ENCODE results near the gene ENPP3.

Gene ENPP3

GRCh38 chr6:131655951-131656350 is 18.8 kb downstream of the ENPP3 start:
- H3K9ac ChIP-seq (ENCODE audit: low read depth in 1 of 2, low read length in 2 of 2) = no peak overlapping the region
- no peak overlapping the region for H3K27ac ChIP-seq (ENCODE audit: low read depth, low read length)
- H3K4me3 ChIP-seq (ENCODE audit: low read depth in 1 of 2, low read length in 2 of 2) = no peak overlapping the region
- H3K9me3 ChIP-seq (ENCODE audit: control insufficient read depth in 1 of 2, low read length in 2 of 2) = no peaks in the 10 kb centered on the region
- H3K36me3 ChIP-seq (ENCODE audit: control insufficient read depth in 1 of 2, insufficient read depth in 2 of 2, low read length in 2 of 2) = no peaks in the 10 kb centered on the region
- no peaks in the 10 kb centered on the region for H3K27me3 ChIP-seq (ENCODE audit: control insufficient read depth in 1 of 2, insufficient read depth in 2 of 2, low read length in 2 of 2)
- peaks cover 10 to 16% of the 10 kb centered on the region in 2 donors for H3K4me1 ChIP-seq (ENCODE audit: control insufficient read depth in 1 of 2, insufficient read depth in 2 of 2, low read length in 2 of 2)

GRCh38 chr6:131656667-131657066 is 19.6 kb downstream of the ENPP3 start:
- H3K4me1 ChIP-seq (ENCODE audit: control insufficient read depth in 1 of 2, insufficient read depth in 2 of 2, low read length in 2 of 2) = peaks cover 6 to 10% of the 10 kb centered on the region in 2 donors
- no peaks in the 10 kb centered on the region for H3K36me3 ChIP-seq (ENCODE audit: control insufficient read depth in 1 of 2, insufficient read depth in 2 of 2, low read length in 2 of 2)
- H3K9ac ChIP-seq (ENCODE audit: low read depth in 1 of 2, low read length in 2 of 2) = no peak overlapping the region
- H3K9me3 ChIP-seq (ENCODE audit: control insufficient read depth in 1 of 2, low read length in 2 of 2) = no peaks in the 10 kb centered on the region
- H3K27me3 ChIP-seq (ENCODE audit: control insufficient read depth in 1 of 2, insufficient read depth in 2 of 2, low read length in 2 of 2) = no peaks in the 10 kb centered on the region
- H3K27ac ChIP-seq (ENCODE audit: low read depth, low read length) = no peak overlapping the region
- H3K4me3 ChIP-seq (ENCODE audit: low read depth in 1 of 2, low read length in 2 of 2) = no peak overlapping the region

- Histone ChIP-seq H3K27ac (ENCODE audit: low read depth, low read length) (no peak overlapping the region), H3K4me3 (ENCODE audit: low read depth in 1 of 2, low read length in 2 of 2) (no peak overlapping the region)
Measured at GRCh38 chr6:131657222-131657621, 20.1 kb downstream of the ENPP3 start.

DNA sequence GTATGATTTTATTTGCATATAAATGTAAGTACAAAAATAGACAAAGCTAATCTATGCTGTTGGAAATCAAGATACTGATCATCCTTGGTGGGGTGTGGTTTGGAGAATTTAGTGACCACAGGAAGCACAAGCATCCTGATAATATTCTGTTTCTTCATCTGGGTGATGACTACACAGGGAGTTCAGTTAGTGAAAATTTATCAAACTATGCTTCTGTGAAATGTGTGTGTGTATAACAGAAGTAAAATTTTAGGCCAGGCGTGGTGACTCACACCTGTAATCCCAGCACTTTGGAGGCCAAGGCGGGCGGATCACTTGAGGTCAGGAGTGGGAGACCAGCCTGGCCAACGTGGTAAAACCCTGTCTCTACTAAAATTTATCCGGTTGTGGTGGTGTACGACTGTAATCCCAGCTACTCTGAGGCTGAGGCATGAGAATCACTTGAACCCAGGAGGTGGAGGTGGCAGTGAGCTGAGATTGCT is 20.6 kb downstream of the ENPP3 start:
- no peak overlapping the region for H3K27ac ChIP-seq (ENCODE audit: low read depth, low read length)
- H3K9me3 ChIP-seq (ENCODE audit: control insufficient read depth in 1 of 2, low read length in 2 of 2) = no peaks in the 10 kb centered on the region
- H3K4me3 ChIP-seq (ENCODE audit: low read depth in 1 of 2, low read length in 2 of 2) = no peak overlapping the region
- H3K9ac ChIP-seq (ENCODE audit: low read depth in 1 of 2, low read length in 2 of 2) = no peak overlapping the region
- peaks cover 0 to 3% of the 10 kb centered on the region in 2 donors for H3K4me1 ChIP-seq (ENCODE audit: control insufficient read depth in 1 of 2, insufficient read depth in 2 of 2, low read length in 2 of 2)
- no peaks in the 10 kb centered on the region for H3K27me3 ChIP-seq (ENCODE audit: control insufficient read depth in 1 of 2, insufficient read depth in 2 of 2, low read length in 2 of 2)
- no peaks in the 10 kb centered on the region for H3K36me3 ChIP-seq (ENCODE audit: control insufficient read depth in 1 of 2, insufficient read depth in 2 of 2, low read length in 2 of 2)

More at GRCh38 chr6:131657222-131657621, 20.1 kb downstream of the ENPP3 start:
- Histone ChIP-seq H3K4me1 (ENCODE audit: control insufficient read depth in 1 of 2, insufficient read depth in 2 of 2, low read length in 2 of 2) (peaks cover under 1 to 5% of the 10 kb centered on the region in 2 donors), H3K36me3 (ENCODE audit: control insufficient read depth in 1 of 2, insufficient read depth in 2 of 2, low read length in 2 of 2) (no peaks in the 10 kb centered on the region), H3K27me3 (ENCODE audit: control insufficient read depth in 1 of 2, insufficient read depth in 2 of 2, low read length in 2 of 2) (no peaks in the 10 kb centered on the region), H3K9ac (ENCODE audit: low read depth in 1 of 2, low read length in 2 of 2) (no peak overlapping the region), H3K9me3 (ENCODE audit: control insufficient read depth in 1 of 2, low read length in 2 of 2) (no peaks in the 10 kb centered on the region)

DNA sequence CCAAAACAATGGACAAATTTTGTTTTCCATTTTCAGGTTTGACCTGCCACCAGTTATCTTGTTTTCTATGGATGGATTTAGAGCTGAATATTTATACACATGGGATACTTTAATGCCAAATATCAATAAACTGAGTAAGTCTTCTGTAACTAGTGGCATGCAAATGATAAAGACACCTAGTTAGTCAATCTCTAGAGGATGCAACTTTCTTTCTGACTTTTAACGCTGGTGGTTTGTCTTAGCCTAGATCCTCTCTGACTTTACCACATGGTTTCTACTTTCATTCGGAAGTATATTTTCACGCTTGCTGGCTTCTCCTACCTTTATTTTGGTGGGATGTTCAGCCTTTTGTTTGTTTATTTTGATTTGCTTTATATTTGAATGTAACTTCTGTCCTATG is 21.2 kb downstream of the ENPP3 start:
- Histone ChIP-seq H3K9me3 (ENCODE audit: control insufficient read depth in 1 of 2, low read length in 2 of 2) (no peaks in the 10 kb centered on the region), H3K36me3 (ENCODE audit: control insufficient read depth in 1 of 2, insufficient read depth in 2 of 2, low read length in 2 of 2) (no peaks in the 10 kb centered on the region), H3K4me1 (ENCODE audit: control insufficient read depth in 1 of 2, insufficient read depth in 2 of 2, low read length in 2 of 2) (no peaks in the 10 kb centered on the region), H3K9ac (ENCODE audit: low read depth in 1 of 2, low read length in 2 of 2) (no peak overlapping the region), H3K4me3 (ENCODE audit: low read depth in 1 of 2, low read length in 2 of 2) (no peak overlapping the region), H3K27ac (ENCODE audit: low read depth, low read length) (no peak overlapping the region), H3K27me3 (ENCODE audit: control insufficient read depth in 1 of 2, insufficient read depth in 2 of 2, low read length in 2 of 2) (no peaks in the 10 kb centered on the region)

DNA sequence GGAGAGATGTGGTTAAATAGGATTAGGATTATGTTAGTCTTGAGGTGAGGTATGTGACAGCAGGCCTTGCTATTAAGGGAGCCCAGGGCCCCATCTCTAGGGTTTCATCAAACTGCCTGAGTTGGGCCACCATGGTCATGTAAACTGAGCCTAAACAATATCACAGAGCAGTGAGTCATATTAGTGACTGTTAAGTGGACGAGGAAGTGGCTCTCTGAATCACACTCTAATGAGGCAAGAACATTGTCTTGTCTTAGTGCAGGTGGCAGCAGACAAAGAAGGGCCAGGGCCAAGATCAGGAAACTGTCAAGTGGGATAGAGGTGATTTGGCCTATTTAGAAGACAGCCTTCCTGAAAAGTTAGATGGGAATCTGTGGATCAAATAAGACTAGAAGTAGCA is 23.1 kb downstream of the ENPP3 start:
- Histone ChIP-seq H3K27ac (ENCODE audit: low read depth, low read length) (no peak overlapping the region), H3K4me1 (ENCODE audit: control insufficient read depth in 1 of 2, insufficient read depth in 2 of 2, low read length in 2 of 2) (no peaks in the 10 kb centered on the region), H3K36me3 (ENCODE audit: control insufficient read depth in 1 of 2, insufficient read depth in 2 of 2, low read length in 2 of 2) (no peaks in the 10 kb centered on the region), H3K4me3 (ENCODE audit: low read depth in 1 of 2, low read length in 2 of 2) (no peak overlapping the region), H3K9ac (ENCODE audit: low read depth in 1 of 2, low read length in 2 of 2) (no peak overlapping the region), H3K27me3 (ENCODE audit: control insufficient read depth in 1 of 2, insufficient read depth in 2 of 2, low read length in 2 of 2) (no peaks in the 10 kb centered on the region), H3K9me3 (ENCODE audit: control insufficient read depth in 1 of 2, low read length in 2 of 2) (no peaks in the 10 kb centered on the region)

GRCh38 chr6:131663578-131664165 is 26.6 kb downstream of the ENPP3 start:
- no peak overlapping the region for H3K4me3 ChIP-seq (ENCODE audit: low read depth in 1 of 2, low read length in 2 of 2)
- no peaks in the 10 kb centered on the region for H3K9me3 ChIP-seq (ENCODE audit: control insufficient read depth in 1 of 2, low read length in 2 of 2)
- H3K27ac ChIP-seq (ENCODE audit: low read depth, low read length) = no peak overlapping the region
- H3K9ac ChIP-seq (ENCODE audit: low read depth in 1 of 2, low read length in 2 of 2) = no peak overlapping the region
- no peaks in the 10 kb centered on the region for H3K36me3 ChIP-seq (ENCODE audit: control insufficient read depth in 1 of 2, insufficient read depth in 2 of 2, low read length in 2 of 2)
- H3K27me3 ChIP-seq (ENCODE audit: control insufficient read depth in 1 of 2, insufficient read depth in 2 of 2, low read length in 2 of 2) = no peaks in the 10 kb centered on the region
- H3K4me1 ChIP-seq (ENCODE audit: control insufficient read depth in 1 of 2, insufficient read depth in 2 of 2, low read length in 2 of 2) = no peaks in the 10 kb centered on the region

DNA sequence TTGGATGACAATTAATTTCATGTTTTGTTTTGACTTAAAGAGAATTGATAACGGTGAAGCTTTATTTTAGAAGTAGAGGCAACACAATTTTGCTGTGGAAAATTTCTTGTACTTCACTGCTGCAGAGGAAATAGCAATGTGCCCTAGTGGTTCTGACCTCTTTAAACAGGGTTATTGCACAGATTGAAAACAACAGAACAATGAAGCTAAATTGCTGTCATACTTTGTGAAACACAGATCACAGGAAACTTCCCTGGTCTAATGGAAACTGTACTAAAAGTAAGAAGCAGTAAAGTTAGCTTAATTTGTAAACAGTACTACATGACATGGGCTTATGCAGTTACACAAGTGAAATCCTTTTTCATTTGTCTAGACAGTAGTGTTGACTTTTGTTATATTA is 32.8 kb downstream of the ENPP3 start:
- Histone ChIP-seq H3K27me3 (ENCODE audit: control insufficient read depth in 1 of 2, insufficient read depth in 2 of 2, low read length in 2 of 2) (no peaks in the 10 kb centered on the region), H3K4me1 (ENCODE audit: control insufficient read depth in 1 of 2, insufficient read depth in 2 of 2, low read length in 2 of 2) (no peaks in the 10 kb centered on the region), H3K27ac (ENCODE audit: low read depth, low read length) (no peak overlapping the region), H3K4me3 (ENCODE audit: low read depth in 1 of 2, low read length in 2 of 2) (no peak overlapping the region), H3K9me3 (ENCODE audit: control insufficient read depth in 1 of 2, low read length in 2 of 2) (no peaks in the 10 kb centered on the region), H3K9ac (ENCODE audit: low read depth in 1 of 2, low read length in 2 of 2) (no peak overlapping the region), H3K36me3 (ENCODE audit: control insufficient read depth in 1 of 2, insufficient read depth in 2 of 2, low read length in 2 of 2) (no peaks in the 10 kb centered on the region)

- Histone ChIP-seq H3K27me3 (ENCODE audit: control insufficient read depth in 1 of 2, insufficient read depth in 2 of 2, low read length in 2 of 2) (no peaks in the 10 kb centered on the region), H3K27ac (ENCODE audit: low read depth, low read length) (no peak overlapping the region)
Measured at GRCh38 chr6:131673184-131673583, 36.1 kb downstream of the ENPP3 start.

GRCh38 chr6:131678442-131678841 is 41.3 kb downstream of the ENPP3 start:
- no peaks in the 10 kb centered on the region for H3K4me1 ChIP-seq (ENCODE audit: control insufficient read depth in 1 of 2, insufficient read depth in 2 of 2, low read length in 2 of 2)
- no peak overlapping the region for H3K27ac ChIP-seq (ENCODE audit: low read depth, low read length)
- no peak overlapping the region for H3K9ac ChIP-seq (ENCODE audit: low read depth in 1 of 2, low read length in 2 of 2)
- H3K36me3 ChIP-seq (ENCODE audit: control insufficient read depth in 1 of 2, insufficient read depth in 2 of 2, low read length in 2 of 2) = no peaks in the 10 kb centered on the region
- no peaks in the 10 kb centered on the region for H3K27me3 ChIP-seq (ENCODE audit: control insufficient read depth in 1 of 2, insufficient read depth in 2 of 2, low read length in 2 of 2)
- H3K4me3 ChIP-seq (ENCODE audit: low read depth in 1 of 2, low read length in 2 of 2) = no peak overlapping the region
- no peaks in the 10 kb centered on the region for H3K9me3 ChIP-seq (ENCODE audit: control insufficient read depth in 1 of 2, low read length in 2 of 2)

More at GRCh38 chr6:131673184-131673583, 36.1 kb downstream of the ENPP3 start:
- no peaks in the 10 kb centered on the region for H3K4me1 ChIP-seq (ENCODE audit: control insufficient read depth in 1 of 2, insufficient read depth in 2 of 2, low read length in 2 of 2)
- no peaks in the 10 kb centered on the region for H3K36me3 ChIP-seq (ENCODE audit: control insufficient read depth in 1 of 2, insufficient read depth in 2 of 2, low read length in 2 of 2)
- no peak overlapping the region for H3K4me3 ChIP-seq (ENCODE audit: low read depth in 1 of 2, low read length in 2 of 2)
- no peaks in the 10 kb centered on the region for H3K9me3 ChIP-seq (ENCODE audit: control insufficient read depth in 1 of 2, low read length in 2 of 2)
- H3K9ac ChIP-seq (ENCODE audit: low read depth in 1 of 2, low read length in 2 of 2) = no peak overlapping the region

Measured in duodenal mucosa (tissue), 2 donors.